Ovary (tissue), 3 donors: ENCODE results near the gene SAMD1.

Experiments
- CTCF ChIP-seq, 3 donors: fragments of 450-650 bp in 2 of 3; fragments of 200-600 bp in 1 of 3; IDR thresholded peaks; one replicate each; pipeline versions ENCODE4 v1.5.1 to v1.8.0; 2016 to 2022; ENCODE audit warnings: antibody characterized with exemption in 3 of 3, mild to moderate bottlenecking in 1 of 3
- EP300 ChIP-seq: sonication (generic); formaldehyde crosslinking; IDR thresholded peaks from one replicate; pipeline ENCODE4 v1.6.1; 2017; ENCODE audit warnings: antibody characterized with exemption
- POLR2A ChIP-seq: fragments of 450-650 bp; IDR thresholded peaks from one replicate; pipeline ENCODE4 v1.6.1; 2017; ENCODE audit warnings: antibody characterized with exemption, mild to moderate bottlenecking, moderate library complexity
- donor health status: DM: no; HTN: no; CAD: no.

GRCh38 chr19:14116918-14117578, 26.5 kb upstream of the SAMD1 start:
- TF ChIP-seq CTCF (IDR thresholded peaks at IDR 0.05) (no peak), POLR2A (no peak), EP300 (no peak)
